Osteoblast (primary cell): Measurements from ENCODE around the gene NAA40. TPM values are rescaled to one million over a fixed set of nuclear protein-coding genes. Genes with fewer than 3 reads are reported as not detected.

Experiments
- DNase-seq: peaks from one replicate; pipeline ENCODE4 v3.0.0; 2011; ENCODE audit warnings: low spot score, mixed read lengths; ENCODE audit not compliant: insufficient read length; ENCODE audit errors: missing footprints
- H2AFZ ChIP-seq: 2 replicates; pipeline ENCODE4 v1.6.0; 2011; ENCODE audit warnings: mild to moderate bottlenecking, low read length
- H3K27ac ChIP-seq: 2 replicates; pipeline ENCODE4 v1.5.1; 2011; ENCODE audit warnings: mild to moderate bottlenecking, low read depth, low read length, moderate library complexity
- H3K27me3 ChIP-seq: 2 replicates; pipeline ENCODE4 v1.6.0; 2012; ENCODE audit warnings: mild to moderate bottlenecking, control low read depth, inconsistent platforms, low read length, moderate library complexity; ENCODE audit not compliant: insufficient read depth
- H3K36me3 ChIP-seq: 2 replicates; pipeline ENCODE4 v1.5.1; 2011; ENCODE audit warnings: mild to moderate bottlenecking, low read length, control low read depth, moderate library complexity; ENCODE audit not compliant: insufficient read depth
- H3K4me1 ChIP-seq: 2 replicates; pipeline ENCODE4 v1.5.1; 2011; ENCODE audit warnings: mild to moderate bottlenecking, low read length, control low read depth, moderate library complexity; ENCODE audit not compliant: insufficient read depth
- H3K4me2 ChIP-seq: 2 replicates; pipeline ENCODE4 v1.6.0; 2011; ENCODE audit warnings: mild to moderate bottlenecking, low read length; ENCODE audit not compliant: insufficient read depth
- H3K4me3 ChIP-seq: fragments of 200-600 bp; sonication (generic); 3 replicates; pipeline ENCODE4 v1.5.1; 2012; ENCODE audit warnings: mild to moderate bottlenecking, low read length, inconsistent platforms; ENCODE audit not compliant: insufficient read depth
- H3K79me2 ChIP-seq: 2 replicates; pipeline ENCODE4 v1.6.0; 2012; ENCODE audit warnings: mild to moderate bottlenecking, low read length, control low read depth, inconsistent platforms; ENCODE audit not compliant: insufficient read depth
- H3K9me3 ChIP-seq: 2 replicates; pipeline ENCODE4 v1.5.1; 2011; ENCODE audit warnings: low read depth, low read length, control low read depth
- H4K20me1 ChIP-seq: 2 replicates; pipeline ENCODE4 v1.6.0; 2012; ENCODE audit warnings: mild to moderate bottlenecking, low read length, control low read depth; ENCODE audit not compliant: insufficient read depth
- total RNA-seq: library from RNA; depleted of rRNA; stranded (reverse); fragments of >200 nt; gene quantifications from 2 replicates; pipeline ENCODE4 v1.2.3, GENCODE V29; 2012
- TF ChIP-seq, protein P1 (sequence below): IDR thresholded peaks from 2 replicates; pipeline ENCODE4 v1.5.1; 2011; ENCODE audit warnings: mild to moderate bottlenecking, low read depth, low read length, moderate library complexity; ENCODE audit errors: extremely low read depth

The NAA40 gene
- total RNA-seq, 1 donor = 11.9 TPM

DNA sequence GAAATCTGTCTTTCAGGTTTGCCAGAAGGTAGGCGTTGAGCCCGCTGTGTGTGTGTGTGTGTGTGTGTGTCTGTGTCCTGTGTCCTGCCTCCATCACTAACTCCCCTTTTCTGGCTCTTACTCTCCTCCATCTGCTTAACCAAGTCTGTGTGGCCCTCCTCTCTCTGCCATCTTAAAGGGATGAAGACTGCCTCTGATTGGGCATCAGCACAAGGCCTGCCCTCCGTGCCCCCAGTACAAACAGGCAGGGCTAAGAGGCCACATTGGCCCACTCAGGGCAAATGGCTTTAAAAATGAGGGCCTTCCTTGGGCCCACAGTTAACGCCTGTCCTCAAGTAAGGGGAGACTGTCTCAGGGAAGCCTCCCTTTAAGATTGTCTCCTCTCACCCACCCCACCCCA, 32.7 kb upstream of the NAA40 start:
- H3K36me3 ChIP-seq = peaks cover 30% of the 10 kb centered on the region
- H3K4me2 ChIP-seq = no peak overlapping the region
- H3K79me2 ChIP-seq = peaks cover 3% of the 10 kb centered on the region
- H3K27ac ChIP-seq = no peak overlapping the region
- H4K20me1 ChIP-seq = peaks cover 5% of the 10 kb centered on the region
- H3K27me3 ChIP-seq = no peaks in the 10 kb centered on the region
- no peak overlapping the region for H3K4me3 ChIP-seq
- no peaks in the 10 kb centered on the region for H3K4me1 ChIP-seq
- TF ChIP-seq, protein P1, sequence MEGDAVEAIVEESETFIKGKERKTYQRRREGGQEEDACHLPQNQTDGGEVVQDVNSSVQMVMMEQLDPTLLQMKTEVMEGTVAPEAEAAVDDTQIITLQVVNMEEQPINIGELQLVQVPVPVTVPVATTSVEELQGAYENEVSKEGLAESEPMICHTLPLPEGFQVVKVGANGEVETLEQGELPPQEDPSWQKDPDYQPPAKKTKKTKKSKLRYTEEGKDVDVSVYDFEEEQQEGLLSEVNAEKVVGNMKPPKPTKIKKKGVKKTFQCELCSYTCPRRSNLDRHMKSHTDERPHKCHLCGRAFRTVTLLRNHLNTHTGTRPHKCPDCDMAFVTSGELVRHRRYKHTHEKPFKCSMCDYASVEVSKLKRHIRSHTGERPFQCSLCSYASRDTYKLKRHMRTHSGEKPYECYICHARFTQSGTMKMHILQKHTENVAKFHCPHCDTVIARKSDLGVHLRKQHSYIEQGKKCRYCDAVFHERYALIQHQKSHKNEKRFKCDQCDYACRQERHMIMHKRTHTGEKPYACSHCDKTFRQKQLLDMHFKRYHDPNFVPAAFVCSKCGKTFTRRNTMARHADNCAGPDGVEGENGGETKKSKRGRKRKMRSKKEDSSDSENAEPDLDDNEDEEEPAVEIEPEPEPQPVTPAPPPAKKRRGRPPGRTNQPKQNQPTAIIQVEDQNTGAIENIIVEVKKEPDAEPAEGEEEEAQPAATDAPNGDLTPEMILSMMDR = no peak
- H2AFZ ChIP-seq = no peak overlapping the region
- H3K9me3 ChIP-seq = no peaks in the 10 kb centered on the region
- peak; percentile 88 for DNase-seq

DNA sequence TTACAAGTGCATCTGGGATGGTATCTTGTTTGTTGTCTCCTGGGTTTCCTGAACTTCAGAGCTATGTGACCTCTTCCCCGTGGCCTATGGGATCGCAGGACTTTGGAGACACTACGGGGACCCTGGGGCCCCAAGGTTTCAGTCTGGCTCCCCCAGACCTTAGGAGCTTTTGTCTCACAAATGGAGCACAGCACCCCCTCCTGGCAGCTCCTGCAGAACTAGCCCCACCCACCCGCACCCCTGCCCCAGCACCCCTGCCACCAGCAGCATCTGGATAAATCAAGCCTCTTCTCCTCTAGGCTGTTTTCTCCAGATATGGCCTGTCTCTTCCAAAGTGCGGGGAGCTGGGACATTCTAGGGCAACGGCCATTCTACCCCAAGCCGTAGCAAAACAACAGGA, 32.2 kb upstream of the NAA40 start:
- peaks cover 28% of the 10 kb centered on the region for H3K36me3 ChIP-seq
- DNase-seq = peak; percentile 93
- H3K4me2 ChIP-seq = no peak overlapping the region
- no peak overlapping the region for H3K4me3 ChIP-seq
- no peaks in the 10 kb centered on the region for H3K9me3 ChIP-seq
- no peaks in the 10 kb centered on the region for H3K27me3 ChIP-seq
- TF ChIP-seq, protein P1 = peak; percentile 11
- H3K27ac ChIP-seq = no peak overlapping the region
- H3K79me2 ChIP-seq = peaks cover 3% of the 10 kb centered on the region
- H2AFZ ChIP-seq = no peak overlapping the region
- peaks cover 5% of the 10 kb centered on the region for H4K20me1 ChIP-seq
- H3K4me1 ChIP-seq = no peaks in the 10 kb centered on the region

DNA sequence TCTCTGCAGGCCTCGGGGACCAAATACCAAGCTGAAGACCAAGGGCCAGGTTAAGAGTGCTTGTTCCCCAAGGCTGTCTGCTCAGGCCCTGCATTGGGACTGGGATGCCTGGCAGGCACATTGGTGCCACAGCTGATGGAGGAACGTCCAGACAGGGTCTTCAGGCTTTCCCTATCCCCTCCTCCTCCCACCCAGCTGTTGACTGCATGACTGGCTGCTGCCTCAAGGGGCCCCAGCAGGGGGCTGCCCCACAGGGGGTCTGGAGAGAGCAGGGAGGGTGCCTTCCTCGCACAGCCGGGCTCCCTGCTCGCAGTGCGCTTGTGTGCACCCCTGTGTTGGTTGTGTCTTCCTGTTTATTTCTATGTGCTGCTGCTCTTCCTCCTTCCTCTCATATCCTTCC, 31.7 kb upstream of the NAA40 start:
- Histone ChIP-seq H3K36me3 (peaks cover 23% of the 10 kb centered on the region), H3K27me3 (no peaks in the 10 kb centered on the region), H3K4me2 (no peak overlapping the region), H3K79me2 (no peaks in the 10 kb centered on the region), H3K4me3 (no peak overlapping the region), H3K4me1 (no peaks in the 10 kb centered on the region), H3K27ac (no peak overlapping the region), H4K20me1 (peaks cover 5% of the 10 kb centered on the region), H3K9me3 (no peaks in the 10 kb centered on the region), H2AFZ (no peak overlapping the region)
- no peak for DNase-seq
- TF ChIP-seq, protein P1 = no peak

DNA sequence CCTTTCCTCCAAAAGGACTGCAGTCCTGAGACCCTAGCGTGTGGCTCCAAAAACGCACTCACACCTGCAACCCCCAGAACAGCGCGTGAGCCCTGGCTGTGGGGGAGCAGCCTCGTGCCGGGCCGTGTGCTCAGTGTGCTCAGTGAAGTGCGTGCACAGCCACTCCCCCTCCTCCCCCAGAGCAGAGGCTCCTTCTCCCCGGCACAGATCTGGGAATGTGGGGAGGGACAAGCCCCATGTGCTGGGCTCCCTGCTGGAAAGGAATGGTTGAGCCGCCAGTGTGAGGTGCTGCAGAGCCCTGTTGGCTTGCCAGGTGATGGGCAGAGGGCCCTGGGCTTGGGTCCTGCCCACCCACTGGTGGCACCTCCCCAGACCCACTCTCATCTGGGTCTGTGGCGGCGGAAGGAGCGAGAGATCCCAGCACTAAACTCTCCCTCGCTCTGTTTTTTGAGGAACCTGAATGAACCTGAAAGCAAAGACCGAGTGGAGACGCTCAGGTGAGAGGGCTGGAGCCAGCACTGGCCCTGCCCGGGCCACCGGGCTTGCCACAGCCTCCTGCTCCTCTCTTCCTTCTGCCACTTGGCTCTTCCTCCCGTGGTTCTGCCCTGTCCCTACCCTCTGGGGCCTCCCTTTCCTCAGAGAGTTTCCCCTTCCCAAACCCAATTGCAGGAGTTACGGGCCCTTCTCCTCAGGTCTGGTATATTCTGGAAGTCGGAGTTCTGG, 30.8 kb upstream of the NAA40 start:
- Histone ChIP-seq H3K27ac (no peak overlapping the region), H3K9me3 (no peaks in the 10 kb centered on the region), H3K4me3 (no peak overlapping the region), H3K79me2 (no peaks in the 10 kb centered on the region), H3K4me2 (no peak overlapping the region), H3K4me1 (no peaks in the 10 kb centered on the region), H2AFZ (no peak overlapping the region), H3K27me3 (no peaks in the 10 kb centered on the region), H4K20me1 (peaks cover 4% of the 10 kb centered on the region), H3K36me3 (peaks cover 16% of the 10 kb centered on the region)
- DNase-seq = peak; percentile 88
- TF ChIP-seq, protein P1 = no peak
